Breast epithelium (tissue), 3 donors: Measurements from ENCODE around the gene SLC6A1.

Source experiments
- POLR2A ChIP-seq: fragments of 450-650 bp; IDR thresholded peaks from one replicate; pipeline ENCODE4 v1.6.1; 2016; ENCODE audit warnings: antibody characterized with exemption, mild to moderate bottlenecking, moderate library complexity
- POLR2AphosphoS5 ChIP-seq, 3 donors: sonication (generic); formaldehyde crosslinking; IDR thresholded peaks; one replicate each; pipeline ENCODE4 v1.6.1; 2017; ENCODE audit warnings: antibody characterized with exemption in 3 of 3
- TF ChIP-seq, protein P1 (sequence below), 3 donors: fragments of 450-650 bp; IDR thresholded peaks; one replicate each; pipeline ENCODE4 v1.5.1; 2016 to 2017; ENCODE audit warnings: antibody characterized with exemption in 3 of 3, mild to moderate bottlenecking in 3 of 3, moderate library complexity in 3 of 3

DNA sequence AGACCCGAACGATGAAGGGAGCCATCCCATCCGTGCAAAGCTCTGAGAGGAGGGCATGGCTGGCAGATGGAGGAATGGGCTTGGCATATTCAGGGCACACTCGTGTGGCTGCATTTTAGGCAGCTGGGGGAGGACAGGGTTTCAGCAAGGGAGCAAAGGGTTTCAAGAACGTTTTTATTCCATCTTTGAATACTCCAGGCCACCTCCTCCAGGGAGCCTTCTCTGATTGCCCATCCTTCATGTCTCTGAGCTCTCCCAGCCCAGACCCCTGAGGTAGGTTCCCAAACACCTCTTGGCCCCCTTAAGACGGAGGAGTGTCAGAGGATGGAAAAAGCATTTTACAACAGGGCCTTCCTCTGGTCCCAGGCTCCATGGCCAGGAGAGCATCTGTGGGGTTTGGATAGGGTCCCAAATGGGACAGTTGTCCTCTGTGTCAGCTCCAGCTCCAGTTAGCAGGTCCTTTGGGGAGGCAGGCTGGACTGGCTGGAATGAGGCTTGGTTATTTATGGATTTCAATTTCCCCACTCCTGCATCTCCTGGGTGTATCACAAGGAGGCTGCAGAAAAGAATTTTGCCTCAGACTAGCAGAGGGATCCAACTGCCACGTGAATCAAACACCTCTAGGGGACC, 17.7 kb upstream of the SLC6A1 start:
- TF ChIP-seq POLR2AphosphoS5 (IDR thresholded peaks at IDR 0.05), result no peak
- TF ChIP-seq, protein P1, sequence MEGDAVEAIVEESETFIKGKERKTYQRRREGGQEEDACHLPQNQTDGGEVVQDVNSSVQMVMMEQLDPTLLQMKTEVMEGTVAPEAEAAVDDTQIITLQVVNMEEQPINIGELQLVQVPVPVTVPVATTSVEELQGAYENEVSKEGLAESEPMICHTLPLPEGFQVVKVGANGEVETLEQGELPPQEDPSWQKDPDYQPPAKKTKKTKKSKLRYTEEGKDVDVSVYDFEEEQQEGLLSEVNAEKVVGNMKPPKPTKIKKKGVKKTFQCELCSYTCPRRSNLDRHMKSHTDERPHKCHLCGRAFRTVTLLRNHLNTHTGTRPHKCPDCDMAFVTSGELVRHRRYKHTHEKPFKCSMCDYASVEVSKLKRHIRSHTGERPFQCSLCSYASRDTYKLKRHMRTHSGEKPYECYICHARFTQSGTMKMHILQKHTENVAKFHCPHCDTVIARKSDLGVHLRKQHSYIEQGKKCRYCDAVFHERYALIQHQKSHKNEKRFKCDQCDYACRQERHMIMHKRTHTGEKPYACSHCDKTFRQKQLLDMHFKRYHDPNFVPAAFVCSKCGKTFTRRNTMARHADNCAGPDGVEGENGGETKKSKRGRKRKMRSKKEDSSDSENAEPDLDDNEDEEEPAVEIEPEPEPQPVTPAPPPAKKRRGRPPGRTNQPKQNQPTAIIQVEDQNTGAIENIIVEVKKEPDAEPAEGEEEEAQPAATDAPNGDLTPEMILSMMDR (IDR thresholded peaks at IDR 0.05), result no peak
- no peak for TF ChIP-seq POLR2A
